ENCODE results near the gene TRIO.

Gene TRIO

DNA sequence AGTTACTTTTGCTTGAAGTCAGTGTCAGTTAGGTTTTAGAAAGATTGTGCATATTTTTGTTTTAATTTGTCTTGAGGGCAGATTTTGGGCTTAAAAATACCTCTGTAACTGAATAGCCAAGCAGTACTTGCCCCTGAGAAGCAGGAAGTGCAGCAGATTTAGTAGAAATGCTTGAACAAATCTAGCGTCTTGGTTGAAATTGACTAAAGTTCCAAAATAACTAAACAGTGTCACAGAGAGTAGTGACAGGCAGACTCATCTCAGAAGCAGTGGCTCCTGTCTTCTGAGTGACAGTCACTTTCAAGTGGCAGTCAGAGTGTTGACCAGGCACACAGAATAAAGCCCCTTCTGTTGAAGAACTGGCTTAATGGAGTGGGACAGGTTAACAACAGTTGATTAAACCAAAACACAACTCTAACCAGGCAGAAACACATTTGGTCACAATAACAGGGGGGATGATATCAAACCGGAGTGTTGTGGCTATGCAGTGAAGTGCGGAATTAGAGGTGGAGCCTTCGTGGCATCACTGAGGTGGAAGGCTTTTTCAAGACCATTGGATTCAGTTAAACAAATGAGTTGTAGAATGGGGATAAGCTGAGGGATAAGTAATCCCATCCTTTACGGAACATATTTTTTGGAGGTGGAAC lies 29.1 kb downstream of the TRIO start:
- TF ChIP-seq TAF1 (IDR thresholded peaks at IDR 0.05; ENCODE audit: borderline replicate concordance, insufficient read depth, low read length) = no peak
- TF ChIP-seq, protein P1, sequence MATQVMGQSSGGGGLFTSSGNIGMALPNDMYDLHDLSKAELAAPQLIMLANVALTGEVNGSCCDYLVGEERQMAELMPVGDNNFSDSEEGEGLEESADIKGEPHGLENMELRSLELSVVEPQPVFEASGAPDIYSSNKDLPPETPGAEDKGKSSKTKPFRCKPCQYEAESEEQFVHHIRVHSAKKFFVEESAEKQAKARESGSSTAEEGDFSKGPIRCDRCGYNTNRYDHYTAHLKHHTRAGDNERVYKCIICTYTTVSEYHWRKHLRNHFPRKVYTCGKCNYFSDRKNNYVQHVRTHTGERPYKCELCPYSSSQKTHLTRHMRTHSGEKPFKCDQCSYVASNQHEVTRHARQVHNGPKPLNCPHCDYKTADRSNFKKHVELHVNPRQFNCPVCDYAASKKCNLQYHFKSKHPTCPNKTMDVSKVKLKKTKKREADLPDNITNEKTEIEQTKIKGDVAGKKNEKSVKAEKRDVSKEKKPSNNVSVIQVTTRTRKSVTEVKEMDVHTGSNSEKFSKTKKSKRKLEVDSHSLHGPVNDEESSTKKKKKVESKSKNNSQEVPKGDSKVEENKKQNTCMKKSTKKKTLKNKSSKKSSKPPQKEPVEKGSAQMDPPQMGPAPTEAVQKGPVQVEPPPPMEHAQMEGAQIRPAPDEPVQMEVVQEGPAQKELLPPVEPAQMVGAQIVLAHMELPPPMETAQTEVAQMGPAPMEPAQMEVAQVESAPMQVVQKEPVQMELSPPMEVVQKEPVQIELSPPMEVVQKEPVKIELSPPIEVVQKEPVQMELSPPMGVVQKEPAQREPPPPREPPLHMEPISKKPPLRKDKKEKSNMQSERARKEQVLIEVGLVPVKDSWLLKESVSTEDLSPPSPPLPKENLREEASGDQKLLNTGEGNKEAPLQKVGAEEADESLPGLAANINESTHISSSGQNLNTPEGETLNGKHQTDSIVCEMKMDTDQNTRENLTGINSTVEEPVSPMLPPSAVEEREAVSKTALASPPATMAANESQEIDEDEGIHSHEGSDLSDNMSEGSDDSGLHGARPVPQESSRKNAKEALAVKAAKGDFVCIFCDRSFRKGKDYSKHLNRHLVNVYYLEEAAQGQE (IDR thresholded peaks at IDR 0.05; ENCODE audit: insufficient read depth in 1 of 2, low read depth in 2 of 2, low read length in 2 of 2) = no peak
- TF ChIP-seq SIN3A (IDR thresholded peaks at IDR 0.05; ENCODE audit: borderline replicate concordance, insufficient read depth, low read length) = no peak
- TF ChIP-seq POLR2AphosphoS5 (IDR thresholded peaks at IDR 0.05; ENCODE audit: low read depth, low read length) = no peak
- no peak for TF ChIP-seq FOXP2 (optimal IDR thresholded peaks at IDR 0.05; ENCODE audit: borderline replicate concordance, extremely low read depth, extremely low read length, insufficient read depth)

DNA sequence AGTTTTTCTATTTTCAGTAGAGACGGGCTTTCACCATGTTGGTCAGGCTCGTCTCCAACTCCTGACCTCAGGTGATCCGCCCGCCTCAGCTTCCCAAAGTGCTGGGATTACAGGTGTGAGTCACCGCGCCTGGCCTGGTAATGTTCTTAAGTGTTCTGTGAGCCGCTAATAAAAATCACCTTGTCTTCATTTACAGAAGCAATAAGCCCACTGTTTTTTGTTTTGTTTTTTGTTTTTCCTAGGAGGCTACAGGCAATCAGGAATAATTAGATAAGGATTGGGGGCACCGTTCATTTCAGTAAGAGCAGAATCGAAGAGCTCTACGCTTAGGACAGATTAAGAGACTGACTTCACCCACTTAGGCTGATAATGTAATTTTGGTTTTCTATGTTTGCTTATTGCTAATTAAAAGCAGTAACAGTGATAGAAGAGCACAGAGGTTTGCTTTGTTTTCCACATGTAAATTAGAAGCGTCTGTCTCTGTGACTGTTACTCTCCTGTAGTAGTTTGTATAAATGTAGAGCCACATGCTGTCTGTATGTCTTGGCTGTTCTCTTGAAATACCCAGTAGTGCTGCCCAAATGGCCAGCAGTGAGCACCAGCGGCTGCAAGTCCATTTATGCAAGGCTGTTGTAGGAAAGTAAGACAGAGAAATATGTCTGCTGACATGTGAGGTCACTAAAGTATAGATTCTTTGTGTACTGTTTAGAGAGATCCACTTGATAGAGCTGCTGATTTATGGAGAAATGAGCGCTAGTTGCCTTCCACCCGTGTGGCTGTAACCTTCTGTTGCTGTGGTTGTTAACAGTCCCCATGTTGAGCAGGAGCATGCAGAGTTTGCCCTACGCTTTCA lies 30.5 kb downstream of the TRIO start:
- TF ChIP-seq SIN3A (IDR thresholded peaks at IDR 0.05; ENCODE audit: borderline replicate concordance, insufficient read depth, low read length) (no peak), TAF1 (IDR thresholded peaks at IDR 0.05; ENCODE audit: borderline replicate concordance, insufficient read depth, low read length) (no peak), POLR2AphosphoS5 (IDR thresholded peaks at IDR 0.05; ENCODE audit: low read depth, low read length) (no peak), FOXP2 (optimal IDR thresholded peaks at IDR 0.05; ENCODE audit: borderline replicate concordance, extremely low read depth, extremely low read length, insufficient read depth) (no peak)
- TF ChIP-seq, protein P1 (IDR thresholded peaks at IDR 0.05; ENCODE audit: insufficient read depth in 1 of 2, low read depth in 2 of 2, low read length in 2 of 2) = no peak

DNA sequence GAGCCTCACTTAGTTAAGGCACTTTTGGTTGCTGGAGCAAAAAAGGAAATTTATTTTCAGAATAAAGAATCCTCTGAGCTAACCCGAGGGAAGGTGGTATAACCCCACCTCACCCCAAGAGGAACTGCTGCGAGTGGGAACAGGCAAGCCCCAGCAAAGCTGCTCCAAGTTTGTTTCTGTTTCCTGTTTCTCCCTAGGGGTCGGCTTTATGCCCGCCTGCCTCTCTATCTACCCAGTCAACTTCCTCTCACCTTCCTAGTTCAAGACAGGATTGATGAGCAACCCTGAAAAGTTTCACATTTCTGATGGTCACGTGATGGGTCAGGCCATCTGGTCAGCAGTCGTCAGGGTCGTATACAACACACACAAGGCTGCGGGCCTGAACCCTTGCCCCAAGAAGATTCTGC lies 31.1 kb downstream of the TRIO start:
- no peak for TF ChIP-seq POLR2AphosphoS5 (IDR thresholded peaks at IDR 0.05; ENCODE audit: low read depth, low read length)
- TF ChIP-seq FOXP2 (optimal IDR thresholded peaks at IDR 0.05; ENCODE audit: borderline replicate concordance, extremely low read depth, extremely low read length, insufficient read depth) = no peak
- TF ChIP-seq TAF1 (IDR thresholded peaks at IDR 0.05; ENCODE audit: borderline replicate concordance, insufficient read depth, low read length) = no peak
- TF ChIP-seq SIN3A (IDR thresholded peaks at IDR 0.05; ENCODE audit: borderline replicate concordance, insufficient read depth, low read length) = no peak

DNA sequence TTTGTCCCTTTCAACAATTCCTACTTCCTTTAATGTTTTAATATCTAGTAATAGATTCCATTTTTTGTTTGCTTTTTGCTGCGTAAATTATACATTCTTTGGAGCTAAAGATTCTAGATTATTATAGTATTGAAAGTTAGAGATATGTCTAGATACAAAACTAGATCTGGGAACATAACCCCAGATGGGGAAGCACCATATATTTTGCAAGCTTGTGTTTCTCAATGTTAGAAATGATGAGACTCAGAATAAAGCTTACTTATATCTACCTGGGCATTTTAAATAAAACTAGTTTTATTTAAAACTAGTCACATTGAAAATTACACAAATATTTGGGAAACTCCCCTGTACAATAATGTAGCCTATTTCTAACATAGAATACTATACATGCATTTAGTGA lies 32.2 kb downstream of the TRIO start:
- no peak for TF ChIP-seq SIN3A (IDR thresholded peaks at IDR 0.05; ENCODE audit: borderline replicate concordance, insufficient read depth, low read length)
- no peak for TF ChIP-seq POLR2AphosphoS5 (IDR thresholded peaks at IDR 0.05; ENCODE audit: low read depth, low read length)
- TF ChIP-seq, protein P1 (IDR thresholded peaks at IDR 0.05; ENCODE audit: insufficient read depth in 1 of 2, low read depth in 2 of 2, low read length in 2 of 2) = no peak
- TF ChIP-seq TAF1 (IDR thresholded peaks at IDR 0.05; ENCODE audit: borderline replicate concordance, insufficient read depth, low read length) = no peak
- no peak for TF ChIP-seq FOXP2 (optimal IDR thresholded peaks at IDR 0.05; ENCODE audit: borderline replicate concordance, extremely low read depth, extremely low read length, insufficient read depth)

DNA sequence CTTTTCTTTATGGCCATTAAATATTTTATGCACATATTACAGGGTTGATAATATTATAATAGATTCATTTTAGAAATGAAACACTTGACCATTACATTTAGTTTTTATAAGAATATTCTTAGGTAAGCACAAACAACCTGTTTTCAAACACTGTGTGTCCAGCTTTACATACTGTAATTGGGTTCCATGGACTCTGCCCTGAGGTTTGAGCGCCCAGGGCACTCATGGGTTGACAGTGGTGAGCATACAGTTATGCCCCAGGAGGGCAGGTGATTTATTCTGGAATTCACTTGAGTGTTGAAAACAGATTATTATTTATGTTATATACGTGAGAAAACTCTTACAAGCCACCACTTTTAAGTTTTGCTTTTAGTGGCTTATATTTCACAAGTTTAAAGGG lies 33.7 kb downstream of the TRIO start:
- TF ChIP-seq POLR2AphosphoS5 (IDR thresholded peaks at IDR 0.05; ENCODE audit: low read depth, low read length) (no peak), FOXP2 (optimal IDR thresholded peaks at IDR 0.05; ENCODE audit: borderline replicate concordance, extremely low read depth, extremely low read length, insufficient read depth) (no peak), SIN3A (IDR thresholded peaks at IDR 0.05; ENCODE audit: borderline replicate concordance, insufficient read depth, low read length) (no peak), TAF1 (IDR thresholded peaks at IDR 0.05; ENCODE audit: borderline replicate concordance, insufficient read depth, low read length) (no peak)
- TF ChIP-seq, protein P1 (IDR thresholded peaks at IDR 0.05; ENCODE audit: insufficient read depth in 1 of 2, low read depth in 2 of 2, low read length in 2 of 2) = no peak

Data from PFSK-1 (cell line).